Neuronal stem cell (in vitro differentiated cells): Measurements from ENCODE around the gene MDH1B.

Source experiments
- DNase-seq: peaks from one replicate; pipeline ENCODE4 v3.0.0-alpha.2; 2013; ENCODE audit warnings: low spot score
- H2AFZ ChIP-seq: one replicate; pipeline ENCODE4 v1.6.1; 2013; ENCODE audit warnings: mild to moderate bottlenecking, low read length, inconsistent platforms
- H2AK5ac ChIP-seq: 2 replicates; pipeline ENCODE4 v1.6.1; 2013; ENCODE audit warnings: low read depth, mild to moderate bottlenecking, inconsistent platforms, low read length, moderate library complexity, mixed read lengths
- H2BK120ac ChIP-seq: 2 replicates; pipeline ENCODE4 v1.6.1; 2013; ENCODE audit warnings: low read depth, mild to moderate bottlenecking, inconsistent platforms, low read length, moderate library complexity, mixed read lengths
- H2BK12ac ChIP-seq: one replicate; pipeline ENCODE4 v1.6.1; 2013; ENCODE audit warnings: low read length, inconsistent platforms
- H2BK15ac ChIP-seq: 2 replicates; pipeline ENCODE4 v1.6.1; 2013; ENCODE audit warnings: mild to moderate bottlenecking, low read length, inconsistent platforms, mixed read lengths
- H2BK5ac ChIP-seq: one replicate; pipeline ENCODE4 v1.6.1; 2013; ENCODE audit warnings: inconsistent platforms, mild to moderate bottlenecking, low read length, moderate library complexity
- H3K14ac ChIP-seq: one replicate; pipeline ENCODE4 v1.6.1; 2013; ENCODE audit warnings: low read length, inconsistent platforms
- H3K18ac ChIP-seq: 2 replicates; pipeline ENCODE4 v1.6.1; 2013; ENCODE audit warnings: low read length, inconsistent platforms
- H3K23ac ChIP-seq: 2 replicates; pipeline ENCODE4 v1.6.1; 2013; ENCODE audit warnings: low read depth, mild to moderate bottlenecking, mixed read lengths, low read length, inconsistent platforms; ENCODE audit not compliant: poor library complexity
- H3K27ac ChIP-seq: replicated peaks from 3 replicates; pipeline ENCODE4 v1.5.1; 2013; ENCODE audit warnings: low read length, inconsistent platforms
- H3K27me3 ChIP-seq, 3 experiments: 2 replicates each; pipeline ENCODE4 v1.6.1; 2013; ENCODE audit warnings: low read length in 3 of 3, mild to moderate bottlenecking in 2 of 3, inconsistent platforms in 1 of 3, low read depth in 1 of 3, mixed read lengths in 1 of 3, moderate library complexity in 1 of 3; ENCODE audit not compliant: control insufficient read depth in 3 of 3, insufficient read depth in 3 of 3
- H3K36me3 ChIP-seq, 2 donors: replicated peaks in 1 of 2; 2 replicates each; pipeline ENCODE4 v1.6.1; 2013; ENCODE audit warnings: low read length in 2 of 2; ENCODE audit not compliant: control insufficient read depth in 2 of 2, insufficient read depth in 2 of 2
- H3K4ac ChIP-seq: 2 replicates; pipeline ENCODE4 v1.6.1; 2013; ENCODE audit warnings: inconsistent platforms, mild to moderate bottlenecking, low read length, moderate library complexity
- H3K4me1 ChIP-seq, 2 donors: 1 replicate in 1 of 2; 2 replicates in 1 of 2; pipeline ENCODE4 v1.6.1; 2013; ENCODE audit warnings: low read length in 2 of 2, low read depth in 1 of 2; ENCODE audit not compliant: control insufficient read depth in 2 of 2, insufficient read depth in 1 of 2
- H3K4me2 ChIP-seq: one replicate; pipeline ENCODE4 v1.6.1; 2013; ENCODE audit warnings: mild to moderate bottlenecking, low read length, inconsistent platforms; ENCODE audit not compliant: insufficient read depth, poor library complexity, severe bottlenecking
- H3K4me3 ChIP-seq, 2 donors: 2 replicates each; pipeline ENCODE4 v1.5.1; 2013; ENCODE audit warnings: low read length in 2 of 2, mild to moderate bottlenecking in 2 of 2, inconsistent platforms in 1 of 2, moderate library complexity in 1 of 2
- H3K79me1 ChIP-seq: one replicate; pipeline ENCODE4 v1.6.1; 2013; ENCODE audit warnings: low read depth, mild to moderate bottlenecking, inconsistent platforms, low read length, moderate library complexity
- H3K9ac ChIP-seq: one replicate; pipeline ENCODE4 v1.6.1; 2013; ENCODE audit warnings: mild to moderate bottlenecking, low read depth, low read length, inconsistent platforms; ENCODE audit not compliant: poor library complexity
- H3K9me3 ChIP-seq, 2 donors: replicated peaks in 1 of 2; 2 replicates each; pipeline versions ENCODE3 to v1.6.1; 2013; ENCODE audit warnings: low read length in 2 of 2, mild to moderate bottlenecking in 2 of 2, inconsistent platforms in 1 of 2, low read depth in 1 of 2, mixed read lengths in 1 of 2, moderate library complexity in 1 of 2; ENCODE audit not compliant: control insufficient read depth in 2 of 2, insufficient read depth in 1 of 2
- H4K8ac ChIP-seq: one replicate; pipeline ENCODE4 v1.6.1; 2013; ENCODE audit warnings: low read depth, mild to moderate bottlenecking, inconsistent platforms, low read length, moderate library complexity
- H4K91ac ChIP-seq: one replicate; pipeline ENCODE4 v1.6.1; 2013; ENCODE audit warnings: low read length, low read depth, mild to moderate bottlenecking, inconsistent platforms; ENCODE audit not compliant: poor library complexity
- WGBS, 2 donors: extraction: QIAGEN DNeasy Blood & Tissue Kit; methylation state at CpG; one replicate each; pipeline ENCODE4 v1.1.7; 2013; ENCODE audit warnings: missing lambda C conversion rate in 2 of 2, mixed read lengths in 1 of 2; ENCODE audit not compliant: insufficient read length in 2 of 2, insufficient replicate concordance in 1 of 2; ENCODE audit errors: extremely low coverage in 2 of 2; 5-methylcytosine and 5-hydroxymethylcytosine counted together

MDH1B gene

DNA sequence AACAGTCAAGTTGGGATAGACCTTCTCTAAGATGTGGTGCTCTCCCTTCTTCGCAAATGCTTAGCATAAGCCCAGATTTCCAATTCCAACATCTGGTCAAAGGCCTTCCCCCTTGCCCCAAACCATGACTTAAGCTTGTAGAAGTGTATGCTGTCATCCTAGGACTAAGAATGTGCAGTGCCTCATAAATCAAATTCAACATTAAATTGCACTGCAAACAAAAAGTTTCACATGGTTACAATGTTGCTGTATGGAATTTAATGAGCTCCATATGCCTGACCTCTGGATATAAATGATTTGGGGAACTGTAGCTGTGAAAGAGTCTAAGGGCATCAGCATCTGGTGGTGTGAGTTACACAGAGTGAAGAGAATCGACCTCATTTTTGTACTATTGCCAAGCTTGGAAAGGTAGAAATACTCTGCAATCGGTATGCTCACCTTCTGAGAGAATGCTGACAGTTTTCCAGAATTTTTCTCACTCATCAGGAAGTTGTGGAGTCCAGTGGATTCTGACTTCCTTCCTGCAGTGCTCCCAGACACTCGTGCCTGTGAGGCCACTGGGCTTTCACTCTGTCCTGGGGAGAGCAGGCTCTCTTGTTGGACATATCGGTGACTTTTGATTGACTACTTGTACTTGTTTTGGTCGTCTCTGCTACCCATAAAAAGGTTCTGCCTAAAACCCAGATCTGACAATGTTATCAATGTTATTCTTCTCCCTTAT lies 40.9 kb upstream of the MDH1B start:
- DNase-seq, result no peak
- H3K4ac ChIP-seq, result no peak overlapping the region
- H3K4me3 ChIP-seq, result no peak overlapping the region
- H2BK5ac ChIP-seq, result no peak overlapping the region
- H3K79me1 ChIP-seq, result no peaks in the 10 kb centered on the region
- H2AFZ ChIP-seq, result no peak overlapping the region
- H3K18ac ChIP-seq, result no peak overlapping the region
- H4K8ac ChIP-seq, result no peak overlapping the region
- H2BK120ac ChIP-seq, result no peak overlapping the region
- H2BK15ac ChIP-seq, result no peak overlapping the region
- H3K23ac ChIP-seq, result no peak overlapping the region
- no peaks in the 10 kb centered on the region for H3K36me3 ChIP-seq
- H3K4me2 ChIP-seq, result no peak overlapping the region
- no peak overlapping the region for H3K14ac ChIP-seq
- no peak overlapping the region for H2BK12ac ChIP-seq
- no peaks in the 10 kb centered on the region for H3K27me3 ChIP-seq
- no peak overlapping the region for H4K91ac ChIP-seq
- no peaks in the 10 kb centered on the region for H3K9me3 ChIP-seq
- H2AK5ac ChIP-seq, result no peak overlapping the region
- no peak overlapping the region for H3K27ac ChIP-seq
- no CpG with 5 or more reads among the region's 6 CpGs for WGBS, 2 donors
- peaks cover 7 to 8% of the 10 kb centered on the region in 2 donors for H3K4me1 ChIP-seq
- H3K9ac ChIP-seq, result no peak overlapping the region

DNA sequence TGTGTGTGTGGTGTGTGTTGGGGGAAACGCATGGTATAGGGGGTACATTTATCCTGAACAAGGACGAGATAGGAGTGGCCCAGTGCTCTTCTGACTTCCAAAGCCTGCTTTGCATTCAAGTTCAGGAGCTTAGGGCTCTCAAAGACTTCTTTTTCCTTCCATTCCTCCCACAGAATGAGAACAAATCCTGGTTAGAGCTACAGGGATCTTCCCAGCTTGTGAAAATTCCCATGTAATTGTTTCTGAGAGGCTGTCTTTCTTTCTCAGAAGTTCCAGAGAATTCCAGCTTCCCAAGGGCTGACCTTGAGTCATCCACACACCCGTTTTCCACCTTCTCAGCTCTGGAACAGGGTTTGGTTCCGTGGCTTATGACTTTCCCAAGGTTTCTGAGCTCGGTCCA lies 39.2 kb upstream of the MDH1B start:
- no peaks in the 10 kb centered on the region for H3K27me3 ChIP-seq
- no peak overlapping the region for H2BK12ac ChIP-seq
- H3K36me3 ChIP-seq, result no peaks in the 10 kb centered on the region
- H2BK15ac ChIP-seq, result no peak overlapping the region
- no peak overlapping the region for H2AK5ac ChIP-seq
- no peak overlapping the region for H4K8ac ChIP-seq
- H3K4me1 ChIP-seq, result peaks cover 8 to 14% of the 10 kb centered on the region in 2 donors
- H3K27ac ChIP-seq, result no peak overlapping the region
- no peak overlapping the region for H3K4me2 ChIP-seq
- no peak overlapping the region for H3K23ac ChIP-seq
- no peak overlapping the region for H3K4me3 ChIP-seq
- H3K18ac ChIP-seq, result no peak overlapping the region
- H3K14ac ChIP-seq, result no peak overlapping the region
- H3K79me1 ChIP-seq, result no peaks in the 10 kb centered on the region
- H4K91ac ChIP-seq, result no peak overlapping the region
- H2BK5ac ChIP-seq, result no peak overlapping the region
- no peak overlapping the region for H3K9ac ChIP-seq
- H3K9me3 ChIP-seq, result no peaks in the 10 kb centered on the region
- DNase-seq, result no peak
- no peak overlapping the region for H2BK120ac ChIP-seq
- H2AFZ ChIP-seq, result no peak overlapping the region
- WGBS, 2 donors, result no CpG with 5 or more reads among the region's 5 CpGs
- H3K4ac ChIP-seq, result no peak overlapping the region

GRCh38 chr2:206802654-206803514 lies 37.8 kb upstream of the MDH1B start:
- no peak overlapping the region for H2AK5ac ChIP-seq
- no peak overlapping the region for H4K91ac ChIP-seq
- no peaks in the 10 kb centered on the region for H3K79me1 ChIP-seq
- H3K4me3 ChIP-seq, result no peak overlapping the region
- H3K4ac ChIP-seq, result no peak overlapping the region
- no peak overlapping the region for H3K27ac ChIP-seq
- H3K18ac ChIP-seq, result no peak overlapping the region
- H3K9ac ChIP-seq, result no peak overlapping the region
- no peak overlapping the region for H2BK15ac ChIP-seq
- no peak overlapping the region for H4K8ac ChIP-seq
- H2AFZ ChIP-seq, result no peak overlapping the region
- no peak overlapping the region for H3K4me2 ChIP-seq
- H2BK120ac ChIP-seq, result no peak overlapping the region
- H3K27me3 ChIP-seq, result no peaks in the 10 kb centered on the region
- peak overlapping the region; percentile 23 for H3K14ac ChIP-seq
- no peak overlapping the region for H2BK12ac ChIP-seq
- no peak overlapping the region for H2BK5ac ChIP-seq
- no peaks in the 10 kb centered on the region for H3K36me3 ChIP-seq
- H3K23ac ChIP-seq, result no peak overlapping the region
- no peak for DNase-seq
- no CpG with 5 or more reads among the region's 7 CpGs for WGBS, 2 donors
- peaks cover 8 to 14% of the 10 kb centered on the region in 2 donors for H3K4me1 ChIP-seq
- H3K9me3 ChIP-seq, result no peaks in the 10 kb centered on the region
